ENCODE results near the gene AIFM3.
"Not testable (repeated sequence)": the region's sequence is repeated elsewhere in the genome, so short reads cannot be mapped to it uniquely, and the experiment has no call there.

AIFM3 gene, protein sequence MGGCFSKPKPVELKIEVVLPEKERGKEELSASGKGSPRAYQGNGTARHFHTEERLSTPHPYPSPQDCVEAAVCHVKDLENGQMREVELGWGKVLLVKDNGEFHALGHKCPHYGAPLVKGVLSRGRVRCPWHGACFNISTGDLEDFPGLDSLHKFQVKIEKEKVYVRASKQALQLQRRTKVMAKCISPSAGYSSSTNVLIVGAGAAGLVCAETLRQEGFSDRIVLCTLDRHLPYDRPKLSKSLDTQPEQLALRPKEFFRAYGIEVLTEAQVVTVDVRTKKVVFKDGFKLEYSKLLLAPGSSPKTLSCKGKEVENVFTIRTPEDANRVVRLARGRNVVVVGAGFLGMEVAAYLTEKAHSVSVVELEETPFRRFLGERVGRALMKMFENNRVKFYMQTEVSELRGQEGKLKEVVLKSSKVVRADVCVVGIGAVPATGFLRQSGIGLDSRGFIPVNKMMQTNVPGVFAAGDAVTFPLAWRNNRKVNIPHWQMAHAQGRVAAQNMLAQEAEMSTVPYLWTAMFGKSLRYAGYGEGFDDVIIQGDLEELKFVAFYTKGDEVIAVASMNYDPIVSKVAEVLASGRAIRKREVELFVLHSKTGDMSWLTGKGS

DNA sequence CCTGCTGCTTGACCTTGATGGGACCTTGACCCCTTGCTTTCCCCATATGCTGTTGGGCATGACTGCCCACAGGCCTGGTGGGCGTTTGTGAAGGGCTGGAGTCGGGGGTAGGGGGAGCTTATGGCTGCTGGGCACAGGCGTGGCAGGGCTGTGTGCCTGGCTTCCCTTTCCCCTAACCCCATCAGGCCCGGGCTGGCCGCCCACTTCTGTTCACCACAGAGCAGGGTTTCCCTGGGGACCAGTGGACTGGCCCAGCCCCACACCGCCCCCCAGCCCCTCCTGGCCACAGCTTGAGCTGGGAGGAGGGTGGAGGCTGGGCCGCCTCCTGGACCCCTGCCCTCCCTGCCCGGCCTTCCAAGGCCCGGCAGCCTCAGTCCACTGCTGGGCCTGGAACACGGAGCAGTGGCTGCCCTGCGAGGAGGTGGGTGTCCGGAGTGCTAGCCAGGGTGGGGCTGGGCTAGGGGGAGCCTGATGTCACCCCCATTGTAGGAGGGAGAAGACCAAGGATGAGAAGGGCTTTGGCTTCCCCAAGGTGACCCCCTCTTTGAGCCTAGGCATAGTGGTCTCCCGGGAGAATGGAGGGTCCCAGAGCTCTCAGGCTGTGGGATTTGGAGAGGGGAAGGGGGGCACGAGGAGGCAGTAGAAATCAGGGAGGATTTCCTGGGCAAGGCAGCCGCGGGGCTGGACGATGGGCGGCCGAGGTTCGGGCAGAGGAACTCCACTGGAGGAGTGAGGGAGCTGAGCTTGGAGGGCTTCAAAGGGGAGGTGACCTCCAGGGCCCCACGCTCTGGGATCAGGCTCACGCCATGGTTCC lies at the start of gene AIFM3:
Gene AIFM3, plus strand, starts transcription at position 373 of the 814 bp plus-strand sequence. CDS start 690 bp downstream, outside the sequence.
- DNase-seq, result no peak

GRCh38 chr22:20918663-20919218 lies 48.3 kb upstream of the AIFM3 start:
- no peak for DNase-seq

DNA sequence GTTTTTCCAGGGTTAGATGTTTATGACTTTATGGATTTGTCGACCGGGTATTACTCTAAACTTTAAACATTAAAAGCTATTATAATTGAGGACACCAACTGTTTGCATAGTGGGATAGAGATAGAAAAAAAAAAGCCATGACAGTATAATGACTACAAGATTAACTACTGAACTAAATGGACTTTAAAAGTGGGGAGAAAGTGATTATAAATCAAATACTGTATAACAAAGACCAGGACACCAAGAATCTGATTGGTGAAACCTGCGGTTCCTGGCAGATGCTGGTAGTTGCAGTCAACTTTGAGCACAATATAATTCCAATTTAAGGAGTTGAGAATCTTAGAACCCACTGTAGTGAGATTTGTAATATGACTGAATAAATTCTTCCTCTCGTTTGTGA lies 47.3 kb upstream of the AIFM3 start:
- no peak for DNase-seq

DNA sequence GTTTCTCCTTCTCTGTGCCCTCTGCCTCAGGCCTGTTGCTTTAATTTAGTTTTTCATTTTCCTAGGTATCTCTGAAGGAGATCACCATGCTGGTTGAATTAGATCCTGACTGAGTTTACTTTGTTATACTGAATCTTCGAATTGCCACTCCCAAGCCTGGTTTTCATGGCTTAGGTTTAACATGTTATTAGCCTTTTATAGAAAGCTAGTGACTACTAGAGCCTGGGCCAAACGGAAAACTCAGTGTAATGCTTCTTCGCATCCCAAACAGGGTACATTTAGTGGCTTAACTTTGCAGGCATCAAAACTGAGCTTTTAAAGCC lies 46.2 kb upstream of the AIFM3 start:
- no peak for DNase-seq

- DNase-seq, result no peak
These were observed 44.8 kb upstream of the AIFM3 start for GRCh38 chr22:20922141-20922751.

DNA sequence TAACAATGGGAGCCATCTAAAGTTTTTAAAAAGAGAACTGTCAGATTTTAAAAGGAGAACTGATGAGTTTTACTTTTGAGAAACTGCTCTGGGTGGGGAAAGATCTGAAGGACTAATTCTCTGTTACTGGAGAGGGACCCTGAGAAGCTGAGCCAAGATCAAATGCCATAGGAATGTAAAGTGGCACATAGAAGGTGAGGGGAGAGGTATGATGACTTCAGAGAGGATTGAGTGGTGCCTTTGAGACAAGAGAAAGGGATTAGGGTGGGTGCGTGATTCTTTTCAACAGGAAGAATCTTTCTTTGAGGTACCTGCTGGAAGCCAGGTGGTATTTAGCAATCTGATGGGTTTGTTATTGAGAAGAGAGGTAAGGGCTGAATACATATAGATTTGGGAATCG lies 40.8 kb upstream of the AIFM3 start:
- DNase-seq, result no peak

GRCh38 chr22:20927940-20928572 lies 39.0 kb upstream of the AIFM3 start:
- DNase-seq, result no peak

DNA sequence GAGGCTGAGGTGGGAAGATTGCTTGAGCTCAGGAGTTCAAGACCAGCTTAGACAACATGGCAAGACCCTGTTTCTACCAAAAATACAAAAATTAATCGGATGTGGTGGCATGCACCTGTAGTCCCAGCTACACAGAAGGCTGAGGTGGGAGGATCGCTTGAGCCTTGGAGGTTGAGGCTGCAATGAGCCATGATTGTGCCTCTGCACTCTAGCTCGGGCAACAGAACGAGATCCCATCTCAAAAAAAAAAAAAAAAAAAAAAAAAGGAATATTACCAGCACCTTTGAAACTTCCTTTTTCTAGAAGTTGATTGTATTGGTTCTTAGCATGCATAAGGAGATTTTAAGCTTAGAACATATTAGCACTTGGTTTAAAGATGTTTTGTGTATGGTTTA lies 38.5 kb upstream of the AIFM3 start:
- DNase-seq, result no peak

DNA sequence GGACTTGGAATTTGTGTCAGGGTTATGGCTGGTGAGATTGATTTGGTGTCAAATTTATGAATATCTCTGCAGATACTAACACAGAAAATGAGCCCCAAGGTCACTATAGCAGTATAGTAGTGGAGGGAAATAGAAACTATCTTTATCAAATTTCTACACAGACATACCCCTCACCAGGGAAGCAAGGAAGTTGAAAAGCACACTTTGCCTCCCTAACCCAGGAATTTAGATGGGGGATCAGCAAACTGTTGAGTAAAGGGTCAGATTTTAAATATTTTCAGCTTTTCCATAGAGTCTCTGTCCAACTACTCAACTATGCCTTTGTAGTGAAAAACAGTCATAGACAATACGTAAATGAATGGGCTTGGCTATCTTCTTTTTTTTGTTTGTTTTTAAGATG lies 37.1 kb upstream of the AIFM3 start:
- no peak for DNase-seq

DNA sequence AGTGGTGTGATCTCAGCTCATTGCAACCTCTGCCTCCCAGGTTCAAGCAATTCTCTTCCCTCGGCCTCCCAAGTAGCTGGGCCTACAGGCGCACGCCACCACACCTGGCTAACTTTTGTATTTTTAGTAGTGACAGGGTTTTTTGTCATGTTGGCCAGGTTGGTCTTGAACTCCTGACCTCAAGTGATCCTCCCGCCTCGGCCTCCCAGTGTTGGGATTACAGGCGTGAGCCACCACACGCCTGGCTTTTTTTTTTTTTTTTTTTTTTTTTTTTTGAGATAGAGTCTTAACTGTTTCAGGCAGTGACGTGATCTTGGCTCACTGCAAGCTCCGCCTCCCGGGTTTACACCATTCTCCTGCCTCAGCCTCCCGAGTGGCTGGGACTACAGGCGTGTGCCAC lies 36.6 kb upstream of the AIFM3 start:
- DNase-seq, result not testable (repeated sequence)

DNA sequence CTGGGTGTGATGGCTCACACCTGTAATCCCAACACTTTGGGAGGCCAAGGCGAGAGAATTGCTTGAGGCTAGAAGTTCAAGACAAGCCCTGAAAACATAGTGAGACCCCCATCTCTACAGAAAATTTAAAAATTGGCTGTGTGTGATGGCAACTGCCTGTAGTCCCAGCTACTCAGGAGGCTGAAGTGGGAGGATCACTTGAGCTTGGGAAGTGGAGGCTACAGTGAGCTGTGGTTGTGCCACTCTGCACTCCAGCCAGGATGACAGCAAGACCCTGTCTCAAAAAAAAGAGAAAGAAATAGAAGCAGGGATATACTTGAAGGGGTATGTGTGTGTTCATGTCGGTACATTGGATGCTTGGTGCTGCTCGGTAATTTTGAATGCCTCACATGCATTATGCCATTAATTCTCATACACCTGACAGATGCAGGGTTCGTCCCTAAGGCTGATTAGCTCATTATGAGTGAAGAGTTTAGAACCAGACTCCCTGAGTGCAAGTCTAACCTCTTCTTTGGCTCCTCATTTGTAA lies 35.9 kb upstream of the AIFM3 start:
- no peak for DNase-seq

DNA sequence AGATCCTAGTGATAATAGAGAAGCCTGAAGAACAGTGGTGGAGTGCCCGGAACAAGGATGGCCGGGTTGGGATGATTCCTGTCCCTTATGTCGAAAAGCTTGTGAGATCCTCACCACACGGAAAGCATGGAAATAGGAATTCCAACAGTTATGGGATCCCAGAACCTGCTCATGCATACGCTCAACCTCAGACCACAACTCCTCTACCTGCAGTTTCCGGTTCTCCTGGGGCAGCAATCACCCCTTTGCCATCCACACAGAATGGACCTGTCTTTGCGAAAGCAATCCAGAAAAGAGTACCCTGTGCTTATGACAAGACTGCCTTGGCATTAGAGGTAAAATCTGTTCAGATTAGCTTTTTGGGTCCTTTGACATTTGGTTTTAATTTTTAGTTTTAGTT lies 33.1 kb upstream of the AIFM3 start:
- no peak for DNase-seq

- not testable (repeated sequence) for DNase-seq
These were observed 32.0 kb upstream of the AIFM3 start for GRCh38 chr22:20935049-20935448.

- not testable (repeated sequence) for DNase-seq
These were observed 31.1 kb upstream of the AIFM3 start for GRCh38 chr22:20935780-20936539.

- no peak for DNase-seq
These were observed 29.8 kb upstream of the AIFM3 start for GRCh38 chr22:20937031-20937793.

DNA sequence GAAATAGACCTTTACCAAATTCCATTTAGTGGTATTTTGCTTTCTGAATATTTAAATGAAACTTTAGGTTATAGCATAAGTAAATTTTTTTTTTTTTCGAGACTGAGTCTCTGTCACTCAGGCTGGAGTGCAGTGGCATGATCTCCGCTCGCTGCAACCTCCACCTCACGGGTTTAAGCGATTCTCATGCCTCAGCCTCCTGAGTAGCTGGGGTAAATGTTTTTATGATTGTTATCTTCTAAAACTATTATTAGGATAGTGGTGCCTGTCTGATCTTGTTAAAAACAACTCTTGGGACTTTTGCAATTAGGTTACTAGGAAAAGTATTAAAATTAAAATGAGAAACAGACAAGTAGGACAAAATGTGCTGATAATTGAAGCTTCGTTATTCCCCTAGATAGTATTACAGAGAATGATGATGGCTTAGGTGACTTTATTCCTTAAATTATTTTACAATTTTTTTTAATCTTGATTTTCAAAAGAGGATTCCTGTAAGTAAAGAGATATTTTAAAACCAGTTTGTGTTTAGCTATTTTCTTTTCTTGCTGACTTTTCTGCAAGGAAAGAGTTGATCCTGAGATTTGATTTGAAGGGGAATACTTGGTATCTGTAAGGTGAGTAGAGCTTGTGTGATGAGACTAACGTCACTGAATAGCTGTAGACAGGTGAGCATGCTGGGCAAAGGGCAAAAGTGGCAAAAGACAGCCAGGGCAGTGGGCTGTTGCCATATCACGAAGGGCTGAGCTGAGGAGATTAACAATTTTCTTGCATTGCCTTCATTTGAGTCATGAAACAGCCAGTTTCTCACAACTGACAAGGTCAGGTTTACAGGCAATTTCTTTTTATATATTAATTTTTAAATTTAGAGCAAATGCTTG lies 29.0 kb upstream of the AIFM3 start:
- no peak for DNase-seq

- DNase-seq, result not testable (repeated sequence)
These were observed 27.4 kb upstream of the AIFM3 start for GRCh38 chr22:20939457-20940185.

DNA sequence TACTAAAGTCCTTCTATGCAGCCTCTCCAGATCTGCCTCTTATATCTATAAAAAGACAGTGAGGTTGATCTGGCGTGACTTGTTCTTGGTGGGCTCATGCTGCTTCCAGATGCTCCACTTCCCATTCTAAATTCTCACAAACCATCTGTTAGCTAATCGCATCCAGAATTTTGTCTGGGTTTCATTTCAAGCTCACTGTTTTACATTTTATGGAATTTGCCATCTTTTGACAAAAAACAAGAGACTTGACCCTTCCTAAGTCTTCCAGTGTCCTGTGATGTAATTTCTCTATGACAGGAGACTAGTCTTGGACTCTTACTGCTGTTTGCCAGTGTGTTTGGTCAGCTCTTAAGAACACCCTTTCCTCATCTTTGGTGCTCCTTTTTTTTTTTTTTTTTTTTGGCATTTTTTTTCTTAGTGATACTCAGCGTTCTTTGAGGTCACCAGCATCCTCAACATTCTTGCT lies 26.8 kb upstream of the AIFM3 start:
- DNase-seq, result no peak

DNA sequence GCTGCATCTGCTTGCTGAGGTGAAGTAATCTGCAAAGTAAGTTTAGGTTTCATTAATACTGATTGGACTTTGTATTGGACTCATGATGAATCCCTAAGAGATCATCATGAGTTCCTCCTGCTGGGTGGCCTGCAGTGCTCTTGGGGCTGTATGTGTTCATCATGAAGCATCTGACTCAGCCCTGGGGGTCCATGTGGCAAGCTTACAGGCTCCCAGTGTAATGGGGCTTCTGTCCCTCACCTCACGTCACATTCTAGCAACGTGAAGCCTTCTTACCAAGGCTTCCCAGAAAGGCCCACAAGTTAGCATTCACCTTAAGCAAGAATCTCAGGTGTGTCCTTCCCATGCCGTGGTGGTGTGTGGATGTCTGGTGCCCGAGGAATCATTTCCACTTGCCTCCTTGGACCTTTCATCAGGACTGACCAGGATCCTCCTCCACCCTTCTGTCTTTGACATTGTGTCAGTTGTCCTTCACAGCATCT lies 26.1 kb upstream of the AIFM3 start:
- no peak for DNase-seq
